Prostate gland (tissue), 2 donors: ENCODE results near the gene ACSF3.

Experiments used
- CTCF ChIP-seq, 4 experiments: fragments of 200-600 bp in 2 of 4; fragments of 450-650 bp in 2 of 4; sonication (generic) in 2 of 4; IDR thresholded peaks; 1 replicate in 3 of 4; 2 replicates in 1 of 4; pipeline ENCODE4 v1.5.1; 2016 to 2019; ENCODE audit warnings: antibody characterized with exemption in 4 of 4, mild to moderate bottlenecking in 2 of 4, moderate library complexity in 2 of 4
- POLR2A ChIP-seq: fragments of 450-650 bp; IDR thresholded peaks from one replicate; pipeline ENCODE4 v1.6.1; 2016; ENCODE audit warnings: antibody characterized with exemption, mild to moderate bottlenecking

DNA sequence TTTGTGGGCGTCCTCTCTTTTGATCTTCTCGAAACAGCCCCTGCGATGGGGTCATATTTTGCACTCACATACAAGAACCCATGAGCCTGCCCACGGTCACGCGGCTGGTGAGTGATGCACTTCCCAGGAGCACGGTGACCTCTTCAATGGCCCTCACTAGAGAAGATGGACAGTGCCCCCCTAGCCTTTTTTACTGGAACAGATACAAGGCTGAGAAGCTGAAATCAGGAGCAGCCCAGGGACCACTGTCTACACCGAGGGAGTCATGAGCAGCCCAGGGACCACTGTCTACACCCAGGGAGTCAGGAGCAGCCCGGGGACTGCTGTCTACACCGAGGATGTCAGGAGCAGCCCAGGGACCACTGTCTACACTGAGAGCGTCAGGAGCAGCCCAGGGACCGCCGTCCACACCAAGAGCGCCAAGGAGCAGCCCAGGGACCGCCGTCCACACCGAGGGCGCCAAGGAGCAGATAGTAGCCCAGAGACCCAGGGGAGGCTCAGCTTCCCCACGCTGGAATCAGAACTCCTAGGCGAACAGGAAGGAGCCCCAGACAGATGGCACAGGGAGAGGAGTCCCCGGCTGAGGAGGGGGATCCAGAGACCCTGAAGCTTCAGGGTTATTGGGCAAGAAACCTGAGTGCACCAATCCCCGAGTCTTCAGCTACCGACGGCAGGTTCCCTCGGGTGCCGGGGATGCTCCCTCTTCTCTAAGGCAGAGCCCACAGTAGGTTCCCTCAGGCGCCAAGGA is 23.7 kb downstream of the ACSF3 start:
- TF ChIP-seq CTCF (IDR thresholded peaks at IDR 0.05), result no peak
- TF ChIP-seq POLR2A, result no peak
